NOMO-1 treated with dmso at 0.1 percent for 144 hours (cell line): ENCODE measurements around the gene TBC1D9B.

ENCODE experiments used
- DNase-seq: peaks from one replicate; lab custom pipeline; 2025; ENCODE audit not compliant: unreplicated experiment; lab: John Stamatoyannopoulos, UW

Gene TBC1D9B

GRCh38 chr5:179821298-179822058, 86.2 kb downstream of the TBC1D9B start:
- peak; percentile 82 for DNase-seq

DNA sequence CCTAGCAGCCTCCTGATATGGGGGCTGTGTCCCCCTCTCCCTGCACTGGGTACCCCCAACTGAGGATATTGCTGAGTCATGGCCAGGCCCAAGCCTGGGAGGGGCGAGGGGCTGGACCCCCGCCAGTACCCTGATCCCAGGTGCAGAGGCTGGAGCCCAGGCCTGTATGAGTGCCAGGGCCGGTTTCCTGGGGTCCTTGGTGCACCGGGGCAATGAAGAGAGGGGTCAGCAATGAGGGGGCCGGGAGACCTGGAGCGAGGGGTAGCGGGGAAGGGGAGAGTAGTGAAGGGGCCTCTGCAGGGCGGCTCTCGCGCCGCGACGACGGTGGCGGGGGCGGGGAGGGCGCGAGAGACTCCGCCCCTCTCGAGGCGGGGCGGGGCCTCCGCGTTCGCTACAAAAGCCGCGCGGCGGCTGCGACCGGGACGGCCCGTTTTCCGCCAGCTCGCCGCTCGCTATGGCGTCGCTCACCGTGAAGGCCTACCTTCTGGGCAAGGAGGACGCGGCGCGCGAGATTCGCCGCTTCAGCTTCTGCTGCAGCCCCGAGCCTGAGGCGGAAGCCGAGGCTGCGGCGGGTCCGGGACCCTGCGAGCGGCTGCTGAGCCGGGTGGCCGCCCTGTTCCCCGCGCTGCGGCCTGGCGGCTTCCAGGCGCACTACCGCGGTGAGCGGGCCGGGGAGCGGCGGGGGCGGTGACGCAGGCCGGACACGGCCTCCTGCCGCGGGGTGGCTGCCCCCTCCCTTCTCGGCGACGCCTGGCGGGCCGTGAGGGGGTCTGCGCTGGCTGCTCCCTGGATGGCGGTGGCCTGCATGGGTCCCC, 87.0 kb downstream of the TBC1D9B start, which contains the start of gene SQSTM1:
TSS of gene SQSTM1 (plus strand) at position 423 of the 815 bp plus-strand sequence. CDS start at position 455, 32 bp downstream.
- peak; percentile 47 for DNase-seq

- DNase-seq = no peak
These were observed 87.6 kb downstream of the TBC1D9B start for GRCh38 chr5:179820127-179820482.

- peak; percentile 38 for DNase-seq
These were observed 88.2 kb downstream of the TBC1D9B start for GRCh38 chr5:179819296-179820126.

DNA sequence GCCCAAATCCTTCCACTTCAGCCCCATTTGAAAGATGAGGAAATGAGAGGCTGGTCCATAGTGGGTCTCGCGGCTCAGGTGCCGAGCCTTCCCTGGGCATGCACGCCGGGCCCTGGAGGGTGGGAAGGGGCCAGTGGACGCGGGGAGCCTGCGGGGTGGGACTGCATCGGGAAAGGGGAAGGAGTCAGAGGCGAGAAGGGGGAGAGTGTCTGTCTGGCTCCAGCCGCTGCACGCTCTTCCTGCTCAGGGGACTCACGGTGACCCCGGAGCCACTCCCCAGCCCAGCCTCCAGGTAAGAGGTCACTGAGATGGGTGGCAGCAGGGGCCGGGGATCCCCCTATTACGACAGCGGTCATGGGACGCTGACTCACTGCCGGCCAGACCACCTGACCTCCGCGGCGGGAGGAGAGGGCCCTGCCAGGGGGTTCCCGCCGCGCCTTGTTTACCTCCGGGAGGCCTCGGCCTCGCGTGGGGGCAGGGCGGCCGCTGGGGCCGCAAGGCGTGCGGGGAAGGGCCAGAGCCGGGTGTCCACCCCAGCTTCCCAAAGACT, 88.9 kb downstream of the TBC1D9B start:
- DNase-seq = peak; percentile 93

GRCh38 chr5:179817890-179818745, 89.6 kb downstream of the TBC1D9B start:
- no peak for DNase-seq

DNA sequence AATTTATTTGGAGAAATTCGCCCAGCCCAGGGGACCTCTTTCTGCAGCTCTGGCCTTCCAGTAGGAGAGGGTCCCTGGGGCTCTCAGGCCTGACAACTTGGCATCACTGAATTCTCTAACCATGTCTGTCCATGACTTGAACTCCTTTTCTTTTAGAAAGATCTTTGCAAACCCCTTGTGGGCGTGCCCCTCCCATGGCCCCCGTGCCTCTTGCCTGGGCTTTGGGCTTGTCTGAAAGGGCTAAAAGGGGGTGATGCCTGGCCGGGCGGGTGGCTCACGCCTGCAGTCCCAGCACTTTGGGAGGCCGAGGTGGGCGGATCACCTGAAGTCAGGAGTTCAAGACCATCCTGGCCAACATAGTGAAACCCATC, 90.2 kb downstream of the TBC1D9B start:
- DNase-seq = no peak

- DNase-seq = no peak
These were observed 90.8 kb downstream of the TBC1D9B start for GRCh38 chr5:179816796-179817469.

DNA sequence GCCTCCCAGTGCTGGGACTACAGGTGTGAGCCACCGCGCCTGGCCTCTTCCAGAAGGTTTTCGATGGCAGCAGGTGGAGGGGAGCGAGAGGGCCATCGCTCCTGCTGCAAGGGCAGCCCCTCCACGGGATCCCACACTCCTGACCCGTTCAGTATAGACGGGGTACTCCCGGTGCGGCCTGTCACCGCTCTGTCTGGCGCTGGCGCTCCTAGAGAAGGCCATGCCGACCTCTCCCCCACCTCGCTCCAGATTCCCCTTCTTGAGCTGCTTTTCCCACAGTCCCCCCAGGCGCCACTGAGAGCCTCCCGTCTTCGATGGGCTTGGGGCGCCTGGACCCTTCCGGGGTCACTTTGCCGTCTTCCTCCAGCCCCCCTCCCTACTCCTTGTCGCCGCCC, 91.3 kb downstream of the TBC1D9B start:
- DNase-seq = no peak

GRCh38 chr5:179815491-179816249, 92.0 kb downstream of the TBC1D9B start:
- no peak for DNase-seq

DNA sequence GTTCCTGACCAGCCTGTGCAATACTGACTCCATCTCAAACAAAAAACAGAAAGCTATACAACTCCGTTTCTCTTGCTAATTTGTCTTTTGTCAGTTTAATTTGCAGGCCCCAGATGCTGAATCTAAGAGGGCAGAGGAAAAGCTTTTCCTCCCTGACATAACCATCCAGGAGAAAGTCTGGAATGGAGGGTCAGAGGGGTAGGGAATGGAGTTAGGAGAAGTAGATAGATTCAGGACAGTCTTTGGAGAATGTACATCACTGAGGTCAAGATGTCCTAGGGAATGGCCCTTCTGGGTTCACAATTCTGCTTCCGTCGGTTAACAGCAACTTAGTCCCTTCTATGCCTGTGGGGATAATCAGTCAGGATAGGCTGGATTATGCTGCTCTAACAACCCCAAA, 93.6 kb downstream of the TBC1D9B start:
- no peak for DNase-seq

GRCh38 chr5:179812997-179813607, 94.6 kb downstream of the TBC1D9B start:
- no peak for DNase-seq

GRCh38 chr5:179812135-179812825, 95.4 kb downstream of the TBC1D9B start:
- no peak for DNase-seq
